HG03442 (cell line): Measurements from ENCODE around the gene UHRF1.
"Not testable (repeated sequence)": the region's sequence is repeated elsewhere in the genome, so short reads cannot be mapped to it uniquely, and the experiment has no call there.

Source experiments
- ATAC-seq: cut with Tn5 transposase; IDR thresholded peaks from one replicate; pipeline ENCODE4 v1.9.1; 2021; ENCODE audit warnings: mild to moderate bottlenecking, moderate library complexity; ENCODE audit not compliant: unreplicated experiment

The UHRF1 gene

DNA sequence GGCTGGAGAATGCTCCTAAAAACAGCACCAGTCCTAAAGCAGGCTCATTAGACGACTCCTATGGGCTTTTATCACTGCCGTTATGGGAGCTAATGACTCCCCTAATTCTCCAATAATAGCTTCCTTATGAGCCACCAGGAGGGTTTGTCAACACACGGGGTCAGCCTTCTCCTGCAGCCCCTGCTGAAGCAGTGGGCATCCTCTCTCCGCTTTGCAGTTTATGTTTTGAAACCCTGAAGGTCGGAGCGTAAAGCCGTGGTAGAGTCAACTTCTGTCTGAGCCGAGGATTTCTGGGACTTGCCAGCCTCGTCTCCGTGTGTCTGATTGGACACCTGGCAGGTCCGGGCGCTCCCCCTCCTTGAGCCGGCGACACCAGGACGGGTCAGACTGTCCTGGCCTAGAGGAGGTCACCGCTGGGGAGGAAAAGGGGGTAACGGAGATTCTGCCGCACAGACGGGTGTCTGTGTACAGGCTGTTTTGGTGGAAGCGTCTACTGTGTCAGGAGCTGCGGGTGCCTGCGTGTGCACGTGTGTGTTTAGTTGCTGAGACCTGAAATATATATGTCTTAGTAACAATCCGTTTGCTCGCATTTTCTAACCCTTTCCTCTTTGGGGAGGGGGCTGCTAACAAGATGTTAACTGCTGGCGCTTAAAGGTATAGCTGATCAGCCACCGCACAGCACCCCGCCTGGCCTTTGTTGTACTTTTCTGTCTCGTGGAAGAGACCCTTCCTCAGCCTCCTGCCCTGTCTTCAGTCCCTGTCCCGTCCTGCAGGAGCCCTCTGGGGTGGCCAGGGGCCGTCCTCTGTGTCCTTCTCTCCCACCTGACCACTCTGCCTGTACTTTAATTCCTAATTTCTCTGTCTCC is 61.5 kb downstream of the UHRF1 start:
- no peak for ATAC-seq

DNA sequence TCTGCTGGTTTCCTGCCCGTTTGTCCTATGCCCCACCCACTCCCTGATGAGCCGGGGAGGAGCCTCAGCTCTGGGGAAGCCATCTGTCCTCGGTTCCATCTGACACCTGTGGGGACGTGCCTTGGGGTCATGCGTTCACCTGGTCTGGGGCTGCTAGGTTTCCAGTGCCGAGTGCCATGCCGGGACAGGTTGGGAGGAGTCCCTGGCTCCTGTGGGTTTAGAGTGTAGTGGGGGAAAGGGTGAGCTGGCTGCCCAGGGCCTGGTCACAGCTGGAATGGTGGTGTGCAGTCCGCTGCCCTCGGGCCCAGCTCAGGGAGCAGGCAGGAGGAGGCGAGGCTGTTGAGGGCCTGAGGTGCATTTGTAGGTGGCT is 62.1 kb downstream of the UHRF1 start:
- no peak for ATAC-seq

DNA sequence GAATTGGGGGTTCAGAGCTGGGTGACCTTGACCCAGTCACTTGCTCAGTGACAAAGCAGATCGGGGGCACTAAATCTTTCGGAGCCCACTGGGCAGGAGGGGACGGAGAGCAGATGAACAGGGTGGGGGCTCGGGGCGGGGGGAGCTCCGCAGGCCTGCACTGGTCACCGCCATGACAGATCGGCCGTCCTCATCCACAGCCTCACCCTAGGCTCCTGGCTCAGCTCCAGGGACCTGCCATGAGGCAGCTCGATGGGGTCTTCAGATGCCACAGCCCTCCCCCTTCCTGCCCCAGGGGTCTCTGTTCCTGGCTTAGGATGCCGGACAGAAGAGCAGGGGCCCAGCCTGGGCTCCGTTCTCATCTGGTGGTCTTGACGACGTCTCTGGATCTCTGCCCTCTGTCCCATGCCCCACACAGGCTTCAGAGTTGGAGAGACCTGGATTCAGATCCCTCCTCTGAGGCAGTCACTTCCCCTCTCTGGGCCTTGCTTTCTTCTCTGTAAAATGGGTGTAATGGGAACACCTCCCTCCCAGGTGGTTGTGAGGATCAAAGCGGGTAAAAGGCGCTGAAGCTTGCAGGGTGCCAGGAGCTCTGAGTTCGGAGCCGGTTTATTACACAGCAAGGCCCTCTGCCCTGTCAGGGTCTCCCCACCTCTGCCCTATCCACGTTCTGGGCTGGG is 62.7 kb downstream of the UHRF1 start:
- no peak for ATAC-seq

DNA sequence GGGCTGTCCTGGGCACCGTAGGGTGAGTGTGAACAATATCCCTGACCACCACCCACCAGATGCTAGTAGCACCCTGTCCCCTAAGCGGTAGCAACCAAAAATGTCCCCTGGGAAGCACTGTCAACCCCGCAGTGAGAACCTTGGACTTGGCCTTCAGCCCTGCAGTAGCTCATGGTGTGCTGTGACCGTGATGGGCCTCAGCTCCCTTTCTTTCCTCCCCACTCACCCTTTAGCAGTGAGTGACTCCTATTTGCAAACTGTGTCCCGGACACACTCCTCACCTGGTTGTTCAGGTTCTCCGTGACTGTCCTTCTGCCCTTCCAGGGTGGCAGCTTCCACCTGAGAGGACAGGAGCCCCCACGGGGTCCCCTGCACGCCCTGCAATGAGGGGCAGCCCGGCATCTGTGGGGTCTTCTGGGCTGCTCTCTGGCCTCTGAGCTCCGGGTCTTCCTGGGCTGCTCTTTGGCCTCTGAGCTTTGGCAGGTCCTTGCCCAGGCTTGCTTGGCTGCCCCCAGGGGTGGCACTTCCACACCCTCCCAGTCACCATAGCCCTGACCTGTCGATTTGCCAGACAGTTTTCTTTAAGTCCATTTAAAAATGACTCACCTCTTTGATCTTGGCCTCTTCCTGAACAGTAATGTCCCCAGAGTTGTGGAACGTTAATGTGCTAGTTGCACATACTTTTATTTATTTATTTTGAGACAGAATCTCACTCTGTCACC is 63.4 kb downstream of the UHRF1 start:
- no peak for ATAC-seq

DNA sequence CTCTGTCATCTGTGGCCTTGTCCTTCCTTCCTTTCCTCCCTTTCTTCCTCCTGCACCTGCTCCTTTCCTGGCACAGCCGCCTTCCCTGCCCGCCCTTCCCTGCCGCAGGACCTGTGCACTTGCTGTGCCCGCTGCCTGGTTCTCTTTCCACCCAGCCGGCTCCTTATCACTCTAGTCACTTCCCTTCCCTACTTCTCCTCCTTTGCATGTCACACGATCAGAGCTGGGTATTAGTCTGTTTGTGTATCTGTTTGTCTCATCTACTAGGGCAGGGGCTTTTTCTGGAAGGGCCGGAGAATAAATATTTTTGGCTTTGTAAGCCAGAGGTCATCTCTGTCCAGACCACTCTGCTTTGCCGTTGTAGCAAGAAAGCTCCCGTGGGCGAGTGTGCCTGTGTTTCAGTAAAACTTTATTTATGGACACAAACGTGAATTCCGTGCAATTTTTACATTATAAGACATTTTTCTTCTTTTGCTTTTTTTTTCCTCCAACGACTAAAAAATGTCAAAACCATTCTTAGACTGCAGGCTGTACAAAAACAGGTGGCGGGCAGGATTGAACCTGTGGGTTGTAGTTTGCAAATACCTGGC is 65.7 kb downstream of the UHRF1 start:
- ATAC-seq: no peak

DNA sequence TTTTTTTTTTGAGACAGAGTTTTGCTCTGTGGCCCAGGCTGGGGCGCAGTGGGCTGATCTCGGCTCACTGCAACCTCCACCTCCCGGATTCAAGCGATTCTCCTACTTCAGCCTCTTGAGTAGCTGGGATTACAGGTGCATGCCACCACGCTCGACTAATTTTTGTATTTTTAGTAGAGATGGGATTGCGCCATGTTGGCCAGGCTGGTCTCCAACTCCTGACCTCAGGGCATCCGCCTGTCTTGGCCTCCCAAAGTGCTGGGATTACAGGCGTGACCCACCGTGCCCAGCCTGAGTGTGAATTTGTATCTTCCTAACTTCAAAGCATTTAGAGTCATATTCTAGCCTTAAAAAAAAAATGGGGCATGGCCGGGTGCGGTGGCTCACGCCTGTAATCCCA is 66.3 kb downstream of the UHRF1 start:
- ATAC-seq: not testable (repeated sequence)

DNA sequence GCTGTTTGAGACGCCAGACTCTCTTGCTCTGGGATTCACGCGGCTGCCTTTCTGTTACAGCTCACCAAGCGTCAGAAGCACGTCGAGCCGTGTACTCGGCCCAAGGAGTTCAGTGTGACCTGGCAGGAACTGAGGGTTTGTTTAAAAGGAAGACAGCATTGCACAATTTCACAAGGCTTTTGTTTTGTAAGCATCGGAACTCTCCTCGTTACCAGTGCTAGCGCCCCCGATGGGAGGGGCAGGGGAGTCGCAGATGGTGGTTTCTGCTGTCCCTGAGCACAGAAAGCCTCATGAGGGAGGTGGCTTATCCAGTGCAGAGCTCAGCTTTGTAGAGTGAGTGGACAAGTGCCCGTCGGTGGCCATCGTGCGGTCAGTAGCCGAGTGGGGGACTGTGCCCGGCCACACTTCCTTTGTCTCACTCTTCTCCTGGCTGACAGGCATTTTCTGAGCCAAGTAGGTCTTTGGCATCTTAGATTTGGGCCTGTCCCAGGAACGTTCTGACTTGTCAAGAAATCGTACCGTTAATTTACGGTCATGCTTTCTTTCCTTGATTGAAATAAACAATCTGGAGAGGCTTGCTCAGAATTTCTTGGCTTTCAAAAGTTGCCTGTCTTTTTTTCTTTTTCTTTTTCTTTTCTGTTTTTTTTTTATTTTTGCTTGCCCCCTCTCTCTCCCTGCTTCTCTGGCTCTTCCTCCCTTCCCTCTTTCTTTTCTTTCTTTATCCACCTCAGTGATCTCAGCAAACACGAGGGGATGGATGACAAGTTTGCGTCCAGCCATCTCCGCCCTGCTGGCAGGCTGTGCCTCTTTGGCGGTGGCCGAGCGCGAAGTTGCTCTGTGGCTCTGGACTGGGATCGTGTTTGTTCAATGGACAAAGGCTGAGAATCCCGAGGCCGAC is 67.3 kb downstream of the UHRF1 start:
- ATAC-seq: no peak

DNA sequence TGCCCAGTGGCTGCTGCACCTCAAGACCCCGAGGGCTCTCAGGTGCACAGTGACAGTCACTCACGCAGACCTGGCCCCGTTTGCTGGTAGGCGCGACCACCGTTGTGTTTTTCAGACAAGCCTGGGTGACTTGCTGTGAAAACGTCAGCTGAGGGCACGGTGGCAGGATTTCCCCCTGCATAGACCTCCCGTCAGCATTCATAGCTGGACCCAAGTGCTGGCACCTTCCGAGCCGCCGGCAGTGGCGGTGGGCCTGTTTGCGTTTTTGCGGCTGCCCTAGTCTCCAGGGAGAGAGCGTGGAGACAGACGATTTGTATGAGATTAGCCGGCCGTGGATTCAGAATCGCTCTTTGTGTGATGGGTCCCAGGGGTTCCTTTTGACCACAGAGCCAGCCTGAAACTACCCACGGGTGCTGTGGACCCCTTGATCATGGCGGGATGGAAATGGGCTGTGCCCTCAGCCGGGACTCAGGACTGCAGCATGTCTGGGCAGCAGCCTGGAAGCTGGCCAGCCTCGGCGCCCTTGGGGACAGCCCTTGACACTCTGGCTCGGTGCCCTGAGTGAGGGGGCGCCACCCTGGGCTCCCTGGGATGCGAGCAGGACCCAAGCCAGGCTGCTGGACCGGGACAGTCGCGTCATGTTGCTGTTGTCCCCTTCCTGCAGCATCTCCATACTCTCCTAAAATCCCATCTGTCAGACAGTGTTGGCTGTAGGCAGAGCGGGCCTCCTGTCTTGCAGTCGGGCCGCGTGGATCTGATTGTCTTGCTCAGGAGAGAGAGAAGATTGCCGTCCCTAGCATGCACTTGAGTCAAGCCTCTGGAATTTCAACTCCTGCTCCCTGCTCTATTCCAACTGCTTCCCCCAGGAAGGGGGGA is 68.2 kb downstream of the UHRF1 start:
- no peak for ATAC-seq

DNA sequence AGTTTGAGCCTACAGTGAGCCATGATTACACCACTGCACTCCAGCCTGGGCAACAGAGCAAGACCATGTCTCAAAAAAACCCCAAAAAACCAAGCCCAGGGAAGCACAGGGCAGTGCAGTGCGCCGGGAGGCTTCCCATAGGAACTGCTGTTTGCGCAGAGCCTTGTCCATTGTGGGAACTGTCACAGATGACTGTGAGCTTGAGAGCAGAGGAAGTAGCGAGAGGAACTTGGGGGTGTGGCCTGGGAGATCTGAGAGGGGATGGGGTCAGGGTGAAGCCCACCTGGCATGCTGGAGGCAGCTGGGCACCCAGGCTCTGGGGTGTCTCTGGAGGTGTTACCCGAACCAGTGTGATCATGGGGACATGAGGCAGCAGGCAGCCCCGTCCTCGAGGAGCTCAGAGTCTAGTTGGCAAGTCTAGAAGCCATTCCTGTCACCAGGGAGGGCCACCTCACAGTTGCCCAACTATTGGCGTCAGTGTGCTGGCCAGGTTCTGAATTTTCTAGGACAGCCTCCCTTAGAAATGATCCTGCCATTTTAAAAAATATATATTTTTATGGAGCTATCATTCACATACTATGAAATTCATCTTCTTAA is 70.0 kb downstream of the UHRF1 start:
- no peak for ATAC-seq

DNA sequence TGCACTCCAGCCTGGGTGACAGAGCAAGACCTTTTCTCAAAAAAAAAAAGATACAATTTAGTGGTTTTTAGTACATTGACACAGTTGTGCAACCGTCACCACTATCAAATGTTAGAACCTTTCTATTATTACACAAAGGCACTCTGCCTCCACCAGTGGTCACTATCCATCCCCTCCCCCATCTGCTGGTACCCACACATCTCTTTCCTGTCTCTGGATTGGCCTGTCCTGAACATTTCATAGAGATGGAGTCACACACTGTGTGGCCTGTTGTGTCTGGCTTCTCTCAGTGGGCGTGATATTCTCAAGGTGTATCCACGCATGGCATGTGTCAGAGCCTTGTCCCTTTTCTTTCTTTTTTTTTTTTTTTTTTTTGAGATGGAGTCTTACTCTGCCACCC is 70.8 kb downstream of the UHRF1 start:
- no peak for ATAC-seq

DNA sequence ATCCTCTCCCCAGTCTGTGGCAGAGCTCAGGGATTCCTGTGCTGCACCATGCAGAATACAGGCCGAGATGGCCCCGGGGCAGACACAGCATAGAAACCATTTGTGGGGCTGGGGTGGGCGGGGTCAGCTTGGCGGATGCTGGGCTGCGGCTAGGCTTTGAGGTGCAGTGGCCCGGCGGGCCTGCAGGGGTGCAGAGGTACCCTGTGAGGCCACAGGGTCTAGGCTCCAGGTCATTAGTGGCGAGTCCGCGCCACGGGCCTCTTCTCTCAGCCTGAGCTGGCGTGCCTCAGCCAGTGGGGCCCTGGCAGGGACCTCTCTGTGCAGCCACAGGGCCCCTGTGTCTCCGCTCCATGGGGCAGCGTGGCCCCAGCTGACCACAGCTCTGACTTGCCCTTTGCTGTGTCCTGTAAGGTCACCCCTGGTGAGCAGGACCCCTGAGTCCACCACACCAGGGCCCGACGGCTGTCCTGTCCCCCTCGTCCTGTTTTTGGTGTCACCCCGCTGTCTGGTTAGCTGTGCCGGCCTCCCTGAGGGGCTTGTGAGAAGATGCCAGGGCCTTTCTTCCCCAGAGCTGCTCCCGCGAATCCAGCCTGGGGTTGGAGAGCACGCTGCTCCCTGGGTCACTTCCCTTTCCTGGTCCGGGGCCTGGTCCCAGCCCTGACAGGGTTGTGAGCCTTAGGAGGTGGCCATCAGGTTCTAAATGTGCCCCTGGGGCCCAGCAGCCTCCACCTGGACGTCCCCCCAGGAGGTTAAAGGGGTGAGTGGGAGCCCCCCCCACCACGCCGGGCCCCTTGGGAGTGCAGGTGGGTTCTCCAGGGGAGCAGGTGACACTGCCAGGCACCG is 71.8 kb downstream of the UHRF1 start:
- no peak for ATAC-seq

DNA sequence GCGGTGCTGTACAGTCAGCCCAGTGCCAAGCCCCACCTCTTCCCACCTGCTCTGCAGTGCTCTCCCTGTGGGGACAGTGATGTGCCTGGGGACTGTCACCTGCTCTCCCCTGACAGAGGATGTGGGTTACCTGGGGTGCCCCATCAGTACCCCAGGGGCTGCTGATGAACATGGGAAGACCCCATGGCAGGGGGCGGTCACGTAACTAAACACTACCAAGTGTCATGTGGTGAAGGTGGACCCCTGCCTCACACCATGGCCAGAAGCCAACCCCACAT is 72.3 kb downstream of the UHRF1 start:
- ATAC-seq: no peak

DNA sequence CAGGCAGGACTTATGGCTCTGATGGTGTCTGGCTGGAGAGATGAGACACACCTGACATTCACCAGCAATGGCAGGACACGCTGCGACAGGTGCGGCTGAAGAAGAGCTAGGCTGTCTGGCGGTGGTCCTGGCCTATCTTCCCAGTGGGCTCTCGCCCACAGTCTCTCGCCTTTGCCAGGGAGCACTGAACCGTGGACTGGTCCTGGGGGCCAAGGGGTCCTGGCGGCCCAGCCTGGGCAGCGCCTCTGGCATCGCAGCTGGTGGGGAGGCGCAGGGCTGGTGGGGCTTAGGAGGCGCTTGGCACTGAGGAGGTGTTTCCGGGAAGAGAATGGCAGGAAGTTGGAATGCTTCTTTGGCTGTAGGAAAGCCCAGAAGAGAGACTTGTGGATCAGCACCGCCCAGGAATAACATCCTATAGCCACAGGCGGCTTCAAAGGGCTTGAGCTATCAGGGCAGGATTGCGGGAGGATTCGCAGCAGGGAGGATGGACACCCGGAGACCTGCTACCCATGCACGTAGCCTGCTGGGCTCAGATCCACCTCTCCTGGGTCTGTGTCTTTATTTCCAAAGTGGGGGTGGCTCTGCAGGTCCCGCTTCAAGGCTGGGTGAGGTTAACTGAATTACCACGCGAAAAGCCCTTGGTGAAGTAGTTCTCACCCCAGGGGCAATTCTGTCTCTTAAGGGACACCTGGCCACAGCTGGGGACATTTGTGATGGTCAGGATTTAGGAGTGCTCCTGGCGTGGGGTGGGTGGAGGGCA is 74.2 kb downstream of the UHRF1 start:
- no peak for ATAC-seq

DNA sequence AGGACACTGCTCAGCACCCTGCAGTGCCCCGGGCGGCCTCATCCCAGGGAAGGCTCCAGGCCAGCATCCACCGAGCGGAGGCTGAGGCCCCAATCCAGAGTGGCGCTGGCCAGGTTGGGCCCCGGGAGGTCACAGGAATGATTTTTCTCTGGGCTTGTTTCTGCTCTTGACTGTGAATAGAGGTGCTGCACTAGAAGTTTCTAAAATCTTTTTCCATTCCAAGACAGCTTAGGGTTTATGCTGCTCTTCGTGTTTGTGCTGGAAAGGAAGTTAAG is 74.7 kb downstream of the UHRF1 start:
- no peak for ATAC-seq

DNA sequence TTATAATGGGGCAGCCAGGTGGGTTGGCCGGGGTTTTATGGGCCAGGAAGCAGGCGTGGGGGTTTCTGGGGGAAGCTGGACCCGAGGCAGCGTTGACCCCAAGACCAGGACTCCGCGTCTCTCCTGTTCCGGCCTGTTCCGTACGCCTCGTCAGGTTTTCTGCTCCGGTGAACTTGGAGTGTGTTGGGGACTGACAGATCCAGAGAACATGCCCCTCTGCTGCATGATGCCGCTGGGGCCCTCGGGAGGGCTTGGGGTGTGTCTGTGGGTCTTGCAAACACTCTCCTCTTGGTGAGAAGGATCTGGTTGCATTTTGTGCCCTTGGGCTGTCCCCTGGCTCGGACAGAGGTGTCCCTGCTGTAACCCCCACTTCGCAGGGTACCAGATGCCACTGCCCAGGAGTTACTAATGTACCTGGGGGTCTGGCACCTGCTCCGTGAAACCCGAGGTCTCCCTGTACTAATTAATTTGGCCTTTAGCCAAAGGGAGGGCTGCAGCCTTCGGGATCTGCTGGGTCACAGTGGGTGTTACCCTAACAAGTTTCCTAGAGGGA is 75.2 kb downstream of the UHRF1 start:
- ATAC-seq: no peak

DNA sequence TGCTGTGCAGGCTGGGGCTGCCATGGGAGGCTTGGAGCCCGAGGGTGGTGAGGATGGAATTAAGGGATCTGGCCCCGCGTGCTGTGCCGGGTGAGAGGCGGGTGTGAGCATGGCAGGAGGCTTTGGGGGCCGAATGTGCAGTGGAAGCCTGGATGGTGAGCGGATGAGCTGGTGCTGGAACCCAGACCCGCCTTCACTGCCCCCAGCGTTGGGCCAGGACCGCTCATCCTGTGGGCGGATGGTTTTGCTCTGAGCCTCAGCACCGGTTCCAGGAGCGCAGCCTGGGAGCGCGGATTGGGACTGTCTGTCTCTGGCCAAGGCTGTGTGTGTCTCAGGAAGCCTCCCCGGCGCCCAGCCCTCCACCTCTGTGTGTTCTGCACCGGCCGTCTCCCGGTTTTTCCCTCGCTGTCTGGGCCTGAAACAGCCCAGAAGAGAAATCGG is 76.3 kb downstream of the UHRF1 start:
- no peak for ATAC-seq

DNA sequence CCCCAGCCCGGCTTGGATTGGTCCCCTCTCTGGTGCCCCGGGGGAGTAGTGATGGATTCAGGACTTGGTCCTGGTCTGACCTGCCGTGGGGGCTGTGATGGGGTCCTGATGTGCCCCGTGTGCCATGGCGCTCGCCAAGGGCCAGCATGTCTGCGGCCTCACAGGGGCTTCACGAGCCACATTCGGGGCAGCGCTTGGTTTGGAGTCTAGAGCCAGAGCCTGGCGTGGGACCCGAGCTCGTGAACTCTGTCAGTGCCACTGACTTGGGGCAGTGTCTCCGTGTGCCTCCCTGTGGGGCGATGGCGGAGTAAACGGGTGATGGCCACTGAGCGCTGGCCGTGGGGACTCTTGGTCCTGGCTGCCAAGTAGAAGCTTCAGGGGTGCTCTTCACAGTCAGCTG is 76.8 kb downstream of the UHRF1 start:
- no peak for ATAC-seq

DNA sequence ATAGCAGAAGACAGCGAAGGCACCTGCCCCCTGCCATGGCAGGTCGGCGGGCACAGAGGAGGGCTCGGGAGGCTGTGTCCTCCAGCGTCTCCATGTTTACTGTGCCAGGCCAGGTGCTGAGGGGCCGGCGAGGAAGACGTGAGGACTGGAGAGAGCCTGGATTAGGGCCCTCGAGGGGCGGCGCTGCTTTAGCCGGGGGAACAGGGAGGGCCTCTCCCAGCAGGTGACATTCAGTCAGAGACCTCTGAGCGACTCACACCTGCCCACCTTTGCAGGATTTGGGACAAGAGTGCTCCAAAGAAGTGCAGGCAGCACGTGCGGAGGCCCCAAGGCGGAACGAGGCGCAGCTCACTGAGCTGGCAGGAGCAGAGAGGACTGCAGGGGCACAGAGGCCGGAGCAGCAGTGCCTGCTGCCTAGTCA is 77.2 kb downstream of the UHRF1 start:
- ATAC-seq: no peak
